ENCODE data around the gene CARD14. TPM values are rescaled to one million over a fixed set of nuclear protein-coding genes. Genes with fewer than 3 reads are reported as not detected.

The CARD14 gene
- total RNA-seq, 3 donors from 2014 or later (not counting 1 experiment from before 2014, with no cell fraction given) = 0.12 to 0.38 TPM; not detected in 1

DNA sequence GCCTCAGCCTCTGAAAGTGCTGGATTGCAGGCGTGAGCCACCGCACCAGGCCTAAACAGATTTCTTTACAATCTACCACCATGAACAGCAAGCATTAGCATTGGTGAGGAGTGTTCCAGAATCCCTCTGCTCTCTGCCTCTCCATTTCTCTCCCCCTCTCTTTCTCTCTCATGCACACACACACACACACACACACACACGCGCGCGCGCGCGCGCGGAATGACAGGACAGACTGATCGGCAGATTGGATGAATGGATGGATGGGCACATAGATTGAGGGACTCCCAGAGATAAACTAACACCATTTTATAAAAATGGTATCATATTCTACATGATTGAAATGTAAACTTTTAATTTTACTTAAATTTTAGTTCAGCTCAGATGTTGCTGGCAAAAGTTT, 3.3 kb downstream of the CARD14 start:
- H3K4me3 Mint-ChIP-seq = no peak overlapping the region
- H3K27me3 Mint-ChIP-seq (ENCODE audit: low read depth in 2 of 2) = peaks cover 0 to 7% of the 10 kb centered on the region in 2 donors
- no peaks in the 10 kb centered on the region for H3K36me3 Mint-ChIP-seq
- TF ChIP-seq, protein P1, sequence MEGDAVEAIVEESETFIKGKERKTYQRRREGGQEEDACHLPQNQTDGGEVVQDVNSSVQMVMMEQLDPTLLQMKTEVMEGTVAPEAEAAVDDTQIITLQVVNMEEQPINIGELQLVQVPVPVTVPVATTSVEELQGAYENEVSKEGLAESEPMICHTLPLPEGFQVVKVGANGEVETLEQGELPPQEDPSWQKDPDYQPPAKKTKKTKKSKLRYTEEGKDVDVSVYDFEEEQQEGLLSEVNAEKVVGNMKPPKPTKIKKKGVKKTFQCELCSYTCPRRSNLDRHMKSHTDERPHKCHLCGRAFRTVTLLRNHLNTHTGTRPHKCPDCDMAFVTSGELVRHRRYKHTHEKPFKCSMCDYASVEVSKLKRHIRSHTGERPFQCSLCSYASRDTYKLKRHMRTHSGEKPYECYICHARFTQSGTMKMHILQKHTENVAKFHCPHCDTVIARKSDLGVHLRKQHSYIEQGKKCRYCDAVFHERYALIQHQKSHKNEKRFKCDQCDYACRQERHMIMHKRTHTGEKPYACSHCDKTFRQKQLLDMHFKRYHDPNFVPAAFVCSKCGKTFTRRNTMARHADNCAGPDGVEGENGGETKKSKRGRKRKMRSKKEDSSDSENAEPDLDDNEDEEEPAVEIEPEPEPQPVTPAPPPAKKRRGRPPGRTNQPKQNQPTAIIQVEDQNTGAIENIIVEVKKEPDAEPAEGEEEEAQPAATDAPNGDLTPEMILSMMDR (IDR thresholded peaks at IDR 0.05) = no peak
- Histone ChIP-seq H3K27ac (ENCODE audit: low read length) (no peak overlapping the region), H3K4me1 (ENCODE audit: control insufficient read depth, insufficient read depth, low read length) (no peaks in the 10 kb centered on the region), H3K36me3 (ENCODE audit: control insufficient read depth, insufficient read depth, low read length) (no peaks in the 10 kb centered on the region), H3K27me3 (ENCODE audit: control insufficient read depth, insufficient read depth, low read length) (no peaks in the 10 kb centered on the region), H3K9me3 (ENCODE audit: control insufficient read depth, insufficient read depth, low read length) (no peaks in the 10 kb centered on the region), H3K4me3 (ENCODE audit: low read length) (no peak overlapping the region)
- no peak for ATAC-seq
- H3K27ac Mint-ChIP-seq = no peak overlapping the region
- no peaks in the 10 kb centered on the region for H3K4me1 Mint-ChIP-seq
- WGBS (ENCODE audit: insufficient coverage) = 92% methylated on average over 2 of the region's 12 CpGs
- no peaks in the 10 kb centered on the region for H3K9me3 Mint-ChIP-seq
- intact Hi-C loops (cut with micrococcal nuclease) = no loop called here
- no peak for DNase-seq

DNA sequence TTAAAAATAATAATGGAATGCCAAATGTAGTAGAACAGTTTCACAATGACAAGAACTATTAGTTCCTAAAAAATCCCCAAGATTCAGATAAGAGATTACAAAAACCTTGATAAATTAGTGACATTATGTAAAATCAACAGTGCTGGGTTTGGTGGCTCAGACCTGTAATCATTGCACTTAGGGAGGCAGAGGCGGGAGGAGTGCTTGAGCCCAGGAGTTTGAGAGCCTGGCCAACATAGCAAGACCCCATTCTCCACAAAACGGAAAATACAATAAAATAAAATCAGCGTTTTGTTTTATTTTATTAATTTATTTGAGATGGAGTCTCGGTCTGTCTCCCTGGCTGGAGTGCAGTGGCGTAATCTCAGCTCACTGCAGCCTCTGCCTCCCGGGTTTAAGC, 4.1 kb downstream of the CARD14 start:
- Histone ChIP-seq H3K36me3 (ENCODE audit: control insufficient read depth, insufficient read depth, low read length) (no peaks in the 10 kb centered on the region), H3K4me1 (ENCODE audit: control insufficient read depth, insufficient read depth, low read length) (no peaks in the 10 kb centered on the region), H3K4me3 (ENCODE audit: low read length) (no peak overlapping the region), H3K9me3 (ENCODE audit: control insufficient read depth, insufficient read depth, low read length) (no peaks in the 10 kb centered on the region), H3K27ac (ENCODE audit: low read length) (no peak overlapping the region), H3K27me3 (ENCODE audit: control insufficient read depth, insufficient read depth, low read length) (no peaks in the 10 kb centered on the region)
- H3K27ac Mint-ChIP-seq = no peak overlapping the region
- no peaks in the 10 kb centered on the region for H3K9me3 Mint-ChIP-seq
- no peaks in the 10 kb centered on the region for H3K4me1 Mint-ChIP-seq
- peaks cover 0 to 7% of the 10 kb centered on the region in 2 donors for H3K27me3 Mint-ChIP-seq (ENCODE audit: low read depth in 2 of 2)
- ATAC-seq = no peak
- H3K4me3 Mint-ChIP-seq = no peak overlapping the region
- H3K36me3 Mint-ChIP-seq = no peaks in the 10 kb centered on the region
- no peak for DNase-seq
- 100% methylated on average over 1 of the region's 6 CpGs for WGBS (ENCODE audit: insufficient coverage)
- intact Hi-C loops (cut with micrococcal nuclease) = no loop called here
- TF ChIP-seq, protein P1 (IDR thresholded peaks at IDR 0.05) = no peak

DNA sequence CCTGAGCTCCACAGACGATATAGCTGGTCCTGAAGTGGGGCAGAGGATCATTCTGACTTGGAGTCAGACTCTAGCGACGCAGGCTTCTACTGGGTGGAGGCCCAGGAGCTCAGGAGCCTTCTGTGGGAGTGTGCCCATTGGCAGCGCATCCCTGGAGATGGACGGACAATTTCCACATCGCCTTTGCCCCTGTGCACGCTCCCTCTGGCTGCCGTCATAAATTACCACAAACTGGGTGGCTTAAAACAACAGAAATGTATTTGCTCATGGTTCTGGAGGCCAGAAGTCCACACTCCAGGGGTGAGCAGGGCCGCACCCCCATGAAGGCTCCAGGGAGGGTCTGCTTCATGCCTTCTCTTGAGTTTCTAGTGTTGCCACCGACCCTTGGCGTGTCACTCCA, 6.9 kb downstream of the CARD14 start:
- no peaks in the 10 kb centered on the region for H3K36me3 Mint-ChIP-seq
- no peak for DNase-seq
- Histone ChIP-seq H3K27ac (ENCODE audit: low read length) (no peak overlapping the region), H3K36me3 (ENCODE audit: control insufficient read depth, insufficient read depth, low read length) (no peaks in the 10 kb centered on the region), H3K9me3 (ENCODE audit: control insufficient read depth, insufficient read depth, low read length) (no peaks in the 10 kb centered on the region), H3K4me3 (ENCODE audit: low read length) (no peak overlapping the region), H3K4me1 (ENCODE audit: control insufficient read depth, insufficient read depth, low read length) (no peaks in the 10 kb centered on the region), H3K27me3 (ENCODE audit: control insufficient read depth, insufficient read depth, low read length) (no peaks in the 10 kb centered on the region)
- ATAC-seq = no peak
- H3K9me3 Mint-ChIP-seq = no peaks in the 10 kb centered on the region
- H3K4me3 Mint-ChIP-seq = no peak overlapping the region
- intact Hi-C loops (cut with micrococcal nuclease) = no loop called here
- no peaks in the 10 kb centered on the region for H3K4me1 Mint-ChIP-seq
- H3K27me3 Mint-ChIP-seq (ENCODE audit: low read depth in 2 of 2) = peaks cover 0 to 4% of the 10 kb centered on the region in 2 donors
- TF ChIP-seq, protein P1 (IDR thresholded peaks at IDR 0.05) = no peak
- 90% methylated on average over 11 of the region's 11 CpGs for WGBS (ENCODE audit: insufficient coverage)
- no peak overlapping the region for H3K27ac Mint-ChIP-seq

DNA sequence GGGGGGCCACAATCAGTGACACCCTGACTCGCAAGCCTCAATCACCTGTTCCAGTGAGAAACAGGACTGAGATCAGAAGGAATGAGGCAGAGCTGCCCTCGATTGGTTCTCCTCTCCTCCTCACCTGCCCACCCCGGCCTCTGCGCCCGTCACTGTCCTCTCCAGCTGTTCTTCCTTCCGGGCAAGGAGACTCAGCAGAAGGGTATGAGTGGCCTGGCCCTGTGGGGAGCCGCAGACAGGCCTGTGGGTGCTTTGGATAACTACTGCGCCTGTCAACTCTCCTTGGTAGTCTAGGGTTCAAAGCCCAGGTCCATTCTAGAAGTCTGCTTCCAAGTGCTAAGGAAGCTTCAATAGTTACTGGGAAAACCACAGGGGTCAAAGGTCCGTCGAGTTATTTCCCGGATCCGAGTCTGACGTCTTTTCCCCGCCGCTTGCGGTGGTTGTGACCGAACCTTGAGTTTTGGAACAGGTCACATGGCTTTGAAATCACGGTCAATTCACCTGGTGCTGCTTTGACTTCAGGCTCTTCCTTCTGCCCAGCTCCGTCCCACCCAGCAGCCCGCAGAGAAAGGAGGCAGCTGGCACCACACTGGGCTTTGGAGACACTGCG, 8.3 kb downstream of the CARD14 start:
- Histone ChIP-seq H3K4me1 (ENCODE audit: control insufficient read depth, insufficient read depth, low read length) (no peaks in the 10 kb centered on the region), H3K27ac (ENCODE audit: low read length) (no peak overlapping the region), H3K27me3 (ENCODE audit: control insufficient read depth, insufficient read depth, low read length) (no peaks in the 10 kb centered on the region), H3K9me3 (ENCODE audit: control insufficient read depth, insufficient read depth, low read length) (no peaks in the 10 kb centered on the region), H3K36me3 (ENCODE audit: control insufficient read depth, insufficient read depth, low read length) (no peaks in the 10 kb centered on the region), H3K4me3 (ENCODE audit: low read length) (no peak overlapping the region)
- Mint-ChIP-seq H3K27ac (no peak overlapping the region), H3K4me3 (no peak overlapping the region), H3K27me3 (ENCODE audit: low read depth in 2 of 2) (peaks cover 0 to 4% of the 10 kb centered on the region in 2 donors), H3K4me1 (no peaks in the 10 kb centered on the region), H3K9me3 (no peaks in the 10 kb centered on the region), H3K36me3 (no peaks in the 10 kb centered on the region)
- WGBS (ENCODE audit: insufficient coverage) = 86% methylated on average over 21 of the region's 21 CpGs
- ATAC-seq (no peak), DNase-seq (no peak)
- intact Hi-C loops (cut with micrococcal nuclease) = no loop called here
- TF ChIP-seq, protein P1 (IDR thresholded peaks at IDR 0.05) = no peak
